AG10803 (cell line): ENCODE results near the gene C5orf47.

Source experiments
- DNase-seq: peaks from one replicate; pipeline ENCODE4 v3.0.0; 2010; ENCODE audit warnings: low read depth
- H3K4me3 ChIP-seq: 2 replicates; pipeline ENCODE4 v1.5.1; 2011; ENCODE audit warnings: mild to moderate bottlenecking, low read length, control low read depth
- TF ChIP-seq, protein P1 (sequence below): conservative IDR thresholded peaks from 2 replicates; pipeline ENCODE4 v1.5.1; 2011; ENCODE audit warnings: mild to moderate bottlenecking, low read length, control low read depth, inconsistent platforms

C5orf47 gene

DNA sequence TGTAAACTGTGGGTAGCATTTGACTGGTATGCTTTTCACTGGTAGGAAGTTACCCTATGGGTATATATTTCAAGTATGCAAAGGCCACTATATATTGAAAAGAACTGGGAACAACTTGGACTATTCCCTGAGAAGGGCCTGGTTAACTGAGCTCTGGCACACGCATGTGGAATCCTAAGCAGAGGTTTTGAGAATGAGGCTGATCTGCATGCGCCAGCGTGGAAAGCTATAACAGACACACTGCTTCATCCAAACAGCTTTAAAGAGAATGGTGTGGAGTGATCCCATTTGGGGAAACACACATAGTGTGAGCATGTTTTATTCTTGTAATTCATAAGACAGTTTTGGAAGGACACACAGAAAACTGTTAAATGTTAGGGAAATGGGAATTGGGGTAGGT, 64.9 kb downstream of the C5orf47 start:
- no peak overlapping the region for H3K4me3 ChIP-seq
- TF ChIP-seq, protein P1, sequence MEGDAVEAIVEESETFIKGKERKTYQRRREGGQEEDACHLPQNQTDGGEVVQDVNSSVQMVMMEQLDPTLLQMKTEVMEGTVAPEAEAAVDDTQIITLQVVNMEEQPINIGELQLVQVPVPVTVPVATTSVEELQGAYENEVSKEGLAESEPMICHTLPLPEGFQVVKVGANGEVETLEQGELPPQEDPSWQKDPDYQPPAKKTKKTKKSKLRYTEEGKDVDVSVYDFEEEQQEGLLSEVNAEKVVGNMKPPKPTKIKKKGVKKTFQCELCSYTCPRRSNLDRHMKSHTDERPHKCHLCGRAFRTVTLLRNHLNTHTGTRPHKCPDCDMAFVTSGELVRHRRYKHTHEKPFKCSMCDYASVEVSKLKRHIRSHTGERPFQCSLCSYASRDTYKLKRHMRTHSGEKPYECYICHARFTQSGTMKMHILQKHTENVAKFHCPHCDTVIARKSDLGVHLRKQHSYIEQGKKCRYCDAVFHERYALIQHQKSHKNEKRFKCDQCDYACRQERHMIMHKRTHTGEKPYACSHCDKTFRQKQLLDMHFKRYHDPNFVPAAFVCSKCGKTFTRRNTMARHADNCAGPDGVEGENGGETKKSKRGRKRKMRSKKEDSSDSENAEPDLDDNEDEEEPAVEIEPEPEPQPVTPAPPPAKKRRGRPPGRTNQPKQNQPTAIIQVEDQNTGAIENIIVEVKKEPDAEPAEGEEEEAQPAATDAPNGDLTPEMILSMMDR = no peak
- no peak for DNase-seq
